HG03196 (cell line): Measurements from ENCODE around the gene HDAC9.
A peak's percentile ranks its signal among the peaks of the same experiment; 100 is the strongest.

ENCODE experiments used
- ATAC-seq: cut with Tn5 transposase; IDR thresholded peaks from one replicate; pipeline ENCODE4 v1.9.1; 2021; ENCODE audit not compliant: unreplicated experiment

HDAC9 gene

DNA sequence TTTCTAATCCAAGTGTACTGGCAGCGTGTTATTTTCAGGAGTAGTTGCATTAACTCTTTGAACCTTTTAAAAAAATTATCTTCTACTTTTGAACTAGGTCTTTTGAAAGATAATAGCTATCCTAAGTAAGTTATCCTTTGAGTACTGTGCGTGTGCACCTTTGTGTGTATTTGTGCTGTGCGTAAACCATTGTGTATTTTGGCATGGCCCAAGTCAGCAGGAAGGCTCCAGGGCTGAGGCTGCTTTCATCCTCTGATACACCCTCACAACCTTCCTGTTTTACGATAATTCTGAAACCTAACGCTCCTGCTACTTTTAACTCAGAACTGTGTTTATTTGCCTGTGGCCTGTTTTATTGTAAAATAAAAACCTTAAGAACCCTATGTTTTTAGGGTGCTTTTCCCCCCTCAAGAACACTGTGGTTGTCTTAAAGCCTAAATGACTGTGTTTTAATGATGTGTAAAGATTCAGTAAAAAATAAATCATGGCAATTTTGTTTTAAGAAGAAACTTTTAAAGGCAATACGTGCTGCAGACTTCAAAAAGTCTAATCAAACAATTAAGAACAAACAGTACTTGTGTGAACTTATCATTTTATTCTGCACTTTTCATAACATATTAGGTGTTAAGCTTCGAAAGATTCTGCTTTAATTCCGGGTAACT, 57.5 kb downstream of the HDAC9 start:
- no peak for ATAC-seq

GRCh38 chr7:18553605-18554003, 58.1 kb downstream of the HDAC9 start:
- ATAC-seq: no peak

DNA sequence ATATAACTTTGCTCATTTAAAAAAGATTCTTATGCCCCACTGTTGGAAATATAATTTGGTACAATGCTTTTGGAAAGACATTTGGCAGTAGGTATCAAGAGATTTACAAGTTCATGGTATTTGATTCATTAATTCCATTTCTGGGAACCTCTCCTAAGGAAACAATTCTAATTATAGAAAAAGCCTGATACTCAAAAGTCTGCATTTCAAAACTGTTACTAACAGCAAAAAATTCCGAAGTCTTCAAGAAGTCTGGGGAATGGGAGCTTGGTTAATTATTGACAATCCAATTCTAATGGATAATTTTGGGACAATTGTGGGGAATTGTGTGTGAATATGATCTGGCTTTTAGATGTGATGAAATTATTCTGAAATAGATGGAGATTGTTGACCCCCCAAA, 59.6 kb downstream of the HDAC9 start:
- no peak for ATAC-seq

GRCh38 chr7:18555968-18556367, 60.4 kb downstream of the HDAC9 start:
- ATAC-seq: no peak

- ATAC-seq: no peak
Observed at GRCh38 chr7:18558503-18558902, 63.0 kb downstream of the HDAC9 start.

DNA sequence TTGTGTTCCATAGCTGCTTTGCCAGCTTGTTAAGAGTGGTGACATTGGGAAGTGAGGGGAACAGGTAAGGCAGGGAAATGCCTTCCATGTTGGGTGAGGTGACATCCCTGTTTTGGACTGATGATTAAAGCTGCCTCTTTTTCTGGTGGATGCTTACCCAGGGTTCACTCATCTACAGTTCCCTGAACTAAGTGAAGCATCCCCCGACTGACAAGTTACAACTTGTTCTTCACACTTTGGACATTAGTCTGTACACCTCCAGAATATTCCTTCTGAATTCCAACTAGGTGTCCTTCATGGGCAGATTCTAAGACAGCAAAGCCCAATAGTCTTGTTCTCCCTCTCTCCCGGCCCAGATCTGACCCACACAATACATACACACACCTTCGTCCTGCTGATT, 63.4 kb downstream of the HDAC9 start:
- no peak for ATAC-seq

- no peak for ATAC-seq
Observed at GRCh38 chr7:18559756-18560155, 64.2 kb downstream of the HDAC9 start.

GRCh38 chr7:18564779-18565178, 69.2 kb downstream of the HDAC9 start:
- no peak for ATAC-seq

DNA sequence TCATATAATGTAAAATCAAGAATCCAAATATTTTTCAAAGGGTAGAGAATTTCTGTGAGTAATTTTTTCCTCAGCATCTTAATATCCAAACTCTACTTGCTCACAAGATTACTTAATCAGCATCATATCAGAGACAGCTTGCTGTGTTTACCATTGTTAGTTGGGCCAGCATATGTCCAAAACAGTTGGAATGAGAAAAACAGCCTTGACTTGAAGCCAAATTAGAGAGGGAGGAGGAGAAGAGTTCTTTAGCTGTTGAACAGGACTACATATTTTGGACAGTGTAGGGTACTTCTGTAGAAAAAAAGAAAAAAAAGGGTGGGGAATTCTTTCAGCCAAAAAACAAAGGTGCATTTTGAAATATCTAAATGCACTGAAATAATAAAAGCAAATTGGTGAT, 69.8 kb downstream of the HDAC9 start:
- ATAC-seq: no peak

DNA sequence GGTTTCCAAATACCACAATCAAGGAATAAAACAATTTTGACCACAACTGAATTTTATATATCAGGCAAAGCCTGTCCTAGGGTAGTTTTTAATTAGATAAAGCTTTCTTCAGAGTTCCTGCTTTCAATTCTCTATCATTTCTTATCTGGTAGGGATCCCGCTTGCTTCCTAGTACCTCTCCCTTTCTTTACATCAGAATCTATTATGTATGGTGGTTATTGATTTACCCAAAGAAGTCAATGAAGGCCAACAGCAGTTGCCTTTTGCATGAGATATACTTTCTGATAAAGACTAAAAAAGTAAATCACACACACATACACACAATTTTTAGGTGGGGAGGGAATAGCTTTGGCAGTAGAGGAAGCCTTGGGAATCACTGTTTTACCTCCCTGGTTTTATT, 70.7 kb downstream of the HDAC9 start:
- ATAC-seq: no peak

GRCh38 chr7:18566829-18567228, 71.3 kb downstream of the HDAC9 start:
- ATAC-seq: peak; percentile 98

DNA sequence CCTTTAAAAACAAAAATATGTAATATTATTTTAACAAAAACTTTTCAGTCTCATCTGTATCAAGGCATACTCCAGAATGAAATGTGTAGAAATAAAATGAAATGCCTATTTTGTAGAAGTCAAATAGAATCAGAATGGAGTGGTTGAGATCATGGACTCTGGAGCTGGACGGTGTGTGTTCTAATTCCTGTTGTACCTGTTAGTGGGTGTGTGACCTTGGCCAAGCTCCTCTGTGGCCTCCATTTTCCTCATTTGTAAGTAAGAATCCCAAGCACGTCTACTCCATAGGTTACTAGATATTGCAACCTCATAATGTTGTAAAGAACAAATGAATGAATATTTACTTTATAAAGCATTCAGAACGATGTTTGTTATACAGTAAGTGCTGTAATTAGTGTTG, 74.9 kb downstream of the HDAC9 start:
- ATAC-seq: no peak

GRCh38 chr7:18570890-18571478, 75.4 kb downstream of the HDAC9 start:
- ATAC-seq: no peak

GRCh38 chr7:18572154-18572553, 76.6 kb downstream of the HDAC9 start:
- ATAC-seq: no peak

- no peak for ATAC-seq
Observed at GRCh38 chr7:18572885-18573284, 77.3 kb downstream of the HDAC9 start.

- no peak for ATAC-seq
Observed at GRCh38 chr7:18573410-18574234, 78.1 kb downstream of the HDAC9 start.

DNA sequence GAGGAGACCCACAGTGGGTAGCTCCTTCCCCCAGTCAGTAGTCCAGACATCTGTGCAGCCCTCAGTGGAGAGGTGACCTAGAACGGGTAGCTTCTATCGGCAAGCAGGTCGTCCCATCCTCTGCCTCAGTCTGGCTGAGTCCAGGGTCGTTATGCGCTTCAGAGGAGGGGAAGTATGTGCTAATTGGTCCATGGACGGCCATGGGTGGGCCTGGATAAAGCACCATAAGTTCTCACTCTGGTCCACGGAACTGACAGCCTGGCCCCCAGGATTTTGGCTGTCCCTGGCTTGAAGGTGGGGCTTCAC, 78.6 kb downstream of the HDAC9 start:
- no peak for ATAC-seq

DNA sequence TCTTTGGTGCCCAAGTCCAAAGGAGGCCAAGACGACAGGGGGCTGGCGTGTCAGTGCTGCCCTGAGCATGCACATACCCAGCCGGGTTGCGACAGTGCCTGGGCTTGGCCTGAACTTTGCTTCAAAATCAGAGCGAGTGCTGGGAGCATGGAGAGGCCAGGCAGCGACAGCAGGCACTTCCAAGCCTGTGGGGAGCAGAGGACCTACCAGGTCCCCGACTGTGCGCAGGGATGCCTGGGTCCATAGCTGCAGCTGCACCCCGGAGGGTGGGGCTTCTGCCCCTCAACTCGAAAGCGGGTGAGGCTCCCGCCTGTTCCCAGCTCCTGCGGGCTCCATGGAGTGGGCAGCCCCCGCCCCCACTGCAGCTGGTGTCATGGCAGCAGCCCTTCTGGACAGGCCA, 79.1 kb downstream of the HDAC9 start:
- ATAC-seq: no peak

GRCh38 chr7:18575622-18576572, 80.3 kb downstream of the HDAC9 start:
- no peak for ATAC-seq

- no peak for ATAC-seq
Observed at GRCh38 chr7:18577096-18577771, 81.7 kb downstream of the HDAC9 start.

GRCh38 chr7:18579698-18580097, 84.1 kb downstream of the HDAC9 start:
- no peak for ATAC-seq
